Endodermal cell (in vitro differentiated cells): ENCODE results near the gene AUTS2. TPM values are rescaled to one million over a fixed set of nuclear protein-coding genes. Genes with fewer than 3 reads are reported as not detected.

Experiments used
- DNase-seq: peaks from one replicate; pipeline ENCODE4 v3.0.0-alpha.2; 2017
- H3K27ac ChIP-seq: 2 replicates; pipeline ENCODE4 v1.5.1; 2013; ENCODE audit warnings: mild to moderate bottlenecking, low read depth, low read length, moderate library complexity
- H3K27me3 ChIP-seq: 2 replicates; pipeline ENCODE4 v1.6.1; 2013; ENCODE audit warnings: mild to moderate bottlenecking, low read length, moderate library complexity; ENCODE audit not compliant: insufficient read depth, control insufficient read depth, poor library complexity, severe bottlenecking
- H3K36me3 ChIP-seq: 2 replicates; pipeline ENCODE4 v1.7.0; 2013; ENCODE audit warnings: mild to moderate bottlenecking, low read length, moderate library complexity; ENCODE audit not compliant: control insufficient read depth, insufficient read depth
- H3K4me1 ChIP-seq: one replicate; pipeline ENCODE4 v1.7.0; 2013; ENCODE audit warnings: low read length; ENCODE audit not compliant: control insufficient read depth, insufficient read depth
- H3K4me3 ChIP-seq: 2 replicates; pipeline ENCODE4 v1.5.1; 2013; ENCODE audit warnings: mild to moderate bottlenecking, low read length, moderate library complexity
- H3K9ac ChIP-seq: 2 replicates; pipeline ENCODE4 v1.6.1; 2013; ENCODE audit warnings: mild to moderate bottlenecking, low read length, moderate library complexity; ENCODE audit not compliant: poor library complexity, severe bottlenecking; ENCODE audit errors: extremely low read depth
- H3K9me3 ChIP-seq: 2 replicates; pipeline ENCODE4 v1.6.1; 2013; ENCODE audit warnings: mild to moderate bottlenecking, low read length, moderate library complexity; ENCODE audit not compliant: control insufficient read depth
- H3K27ac Mint-ChIP-seq: 2 replicates; pipeline ENCODE4 v1.8.0; 2020; ENCODE audit warnings: mixed read lengths
- H3K27me3 Mint-ChIP-seq: 2 replicates; pipeline ENCODE4 v1.8.0; 2021; ENCODE audit warnings: mild to moderate bottlenecking, mixed read lengths; ENCODE audit not compliant: insufficient read depth
- H3K36me3 Mint-ChIP-seq: 2 replicates; pipeline ENCODE4 v1.8.0; 2020; ENCODE audit warnings: low read depth, mixed read lengths
- H3K4me1 Mint-ChIP-seq: 2 replicates; pipeline ENCODE4 v1.8.0; 2020; ENCODE audit warnings: mixed read lengths
- H3K4me3 Mint-ChIP-seq: 2 replicates; pipeline ENCODE4 v1.8.0; 2020; ENCODE audit warnings: mild to moderate bottlenecking, moderate library complexity, mixed read lengths
- H3K9me3 Mint-ChIP-seq: 2 replicates; pipeline ENCODE4 v1.8.0; 2020; ENCODE audit warnings: mild to moderate bottlenecking, mixed read lengths
- CTCF ChIP-seq: fragments of 200-600 bp; sonication (generic); conservative IDR thresholded peaks from 2 replicates; pipeline ENCODE4 v1.5.0; 2021; ENCODE audit warnings: antibody characterized with exemption, mild to moderate bottlenecking
- whole genome bisulfite sequencing, 2 experiments: methylation state at CpG; one replicate each; pipeline versions ENCODE4 v1.1.5 to v1.1.7; 2013; ENCODE audit warnings: missing lambda C conversion rate in 2 of 2, mixed read lengths in 1 of 2; ENCODE audit not compliant: insufficient coverage in 1 of 2, insufficient read length in 1 of 2; 5-methylcytosine and 5-hydroxymethylcytosine counted together
- total RNA-seq, 2 donors: library from RNA; stranded (reverse); fragmentation: NEBNext Ultra II Directional in 1 of 2; extraction: Animal tissue kit (Norgen Biotek cat#: 25700) in 1 of 2; gene quantifications; 2 replicates in 1 of 2; 3 replicates in 1 of 2; pipeline ENCODE4 v1.2.1, GENCODE V29; 2021

Gene AUTS2
- total RNA-seq, 2 donors from 2014 or later, result 76.8 to 106 TPM

- Mint-ChIP-seq H3K4me1 (peaks cover 59% of the 10 kb centered on the region), H3K4me3 (peak overlapping the region; percentile 7), H3K27me3 (no peaks in the 10 kb centered on the region), H3K9me3 (no peaks in the 10 kb centered on the region), H3K27ac (peak overlapping the region; percentile 32), H3K36me3 (no peaks in the 10 kb centered on the region)
- Histone ChIP-seq H3K27ac (no peak overlapping the region), H3K4me3 (peak overlapping the region; percentile 47), H3K9me3 (no peaks in the 10 kb centered on the region), H3K4me1 (peaks cover 41% of the 10 kb centered on the region), H3K27me3 (no peaks in the 10 kb centered on the region), H3K9ac (peak overlapping the region; percentile 33), H3K36me3 (no peaks in the 10 kb centered on the region)
- no peak for TF ChIP-seq CTCF
- DNase-seq, result peak; percentile 82
These were observed 202.2 kb downstream of the AUTS2 start for GRCh38 chr7:69800495-69800894.

- 45 to 73% methylated on average over 5 of the region's 5 CpGs for WGBS, 2 experiments
- H3K36me3 ChIP-seq, result no peaks in the 10 kb centered on the region
- H3K27ac ChIP-seq, result no peak overlapping the region
- Mint-ChIP-seq H3K4me3 (peak overlapping the region; percentile 16), H3K27me3 (no peaks in the 10 kb centered on the region), H3K36me3 (no peaks in the 10 kb centered on the region), H3K9me3 (no peaks in the 10 kb centered on the region), H3K4me1 (peaks cover 60% of the 10 kb centered on the region), H3K27ac (peak overlapping the region; percentile 36)
- H3K9me3 ChIP-seq, result no peaks in the 10 kb centered on the region
- peak overlapping the region; percentile 37 for H3K4me3 ChIP-seq
- H3K4me1 ChIP-seq, result peaks cover 42% of the 10 kb centered on the region
- no peak for TF ChIP-seq CTCF
- peak; percentile 53 for DNase-seq
- H3K27me3 ChIP-seq, result no peaks in the 10 kb centered on the region
- H3K9ac ChIP-seq, result no peak overlapping the region
These were observed 203.7 kb downstream of the AUTS2 start for GRCh38 chr7:69801729-69802682.

- Histone ChIP-seq H3K27ac (no peak overlapping the region), H3K4me3 (no peak overlapping the region), H3K27me3 (no peaks in the 10 kb centered on the region), H3K9me3 (no peaks in the 10 kb centered on the region), H3K4me1 (peaks cover 42% of the 10 kb centered on the region), H3K36me3 (no peaks in the 10 kb centered on the region), H3K9ac (no peak overlapping the region)
- H3K36me3 Mint-ChIP-seq, result peaks cover 4% of the 10 kb centered on the region
- H3K9me3 Mint-ChIP-seq, result no peaks in the 10 kb centered on the region
- no peak overlapping the region for H3K27ac Mint-ChIP-seq
- no peak overlapping the region for H3K4me3 Mint-ChIP-seq
- H3K4me1 Mint-ChIP-seq, result peaks cover 60% of the 10 kb centered on the region
- no peaks in the 10 kb centered on the region for H3K27me3 Mint-ChIP-seq
- 92 to 96% methylated on average over 4 to 5 of the region's 5 CpGs for WGBS, 2 experiments
- no peak for TF ChIP-seq CTCF
- DNase-seq, result peak; percentile 34
These were observed 205.6 kb downstream of the AUTS2 start for GRCh38 chr7:69803699-69804516.
